MCF 10A (cell line): ENCODE results near the gene TRAF3IP3. TPM values are rescaled to one million over a fixed set of nuclear protein-coding genes. Genes with fewer than 3 reads are reported as not detected.

Experiments
- BruUV-seq: library from RNA; stranded (reverse); fragments of 400-500 nt; replicated peaks from 2 replicates; lab custom pipeline; 2021; lab: Mats Ljungman, UMichigan
- CTCF ChIA-PET: fragments of 300-600 bp; sonication (Branson Sonifier 250); formaldehyde crosslinking; extraction: SDS; loops from one replicate; lab custom pipeline; 2021; ENCODE audit warnings: antibody characterized with exemption, inconsistent platforms; lab: Yijun Ruan, JAX
- POLR2A ChIA-PET: fragments of 300-600, 350-650 bp; sonication (Branson Sonifier 250); formaldehyde crosslinking; extraction: SDS; loops from one replicate; lab custom pipeline; 2020; ENCODE audit warnings: antibody characterized with exemption, inconsistent platforms; lab: Yijun Ruan, JAX
- DNase-seq: peaks from one replicate; pipeline ENCODE4 v3.0.0-alpha.2; 2018; ENCODE audit not compliant: unreplicated experiment
- H3K27ac Mint-ChIP-seq: one replicate; pipeline ENCODE4 v1.8.0; 2022; ENCODE audit warnings: mild to moderate bottlenecking, low read depth, mixed read lengths; ENCODE audit not compliant: unreplicated experiment
- H3K27me3 Mint-ChIP-seq: one replicate; pipeline ENCODE4 v1.8.0; 2022; ENCODE audit warnings: mixed read lengths; ENCODE audit not compliant: insufficient read depth, unreplicated experiment
- H3K36me3 Mint-ChIP-seq: one replicate; pipeline ENCODE4 v1.8.0; 2022; ENCODE audit warnings: mild to moderate bottlenecking, moderate library complexity, mixed read lengths; ENCODE audit not compliant: insufficient read depth, unreplicated experiment
- H3K4me1 Mint-ChIP-seq: one replicate; pipeline ENCODE4 v1.8.0; 2022; ENCODE audit warnings: mixed read lengths; ENCODE audit not compliant: insufficient read depth, unreplicated experiment
- H3K4me3 Mint-ChIP-seq: one replicate; pipeline ENCODE4 v1.8.0; 2022; ENCODE audit warnings: mild to moderate bottlenecking, moderate library complexity, mixed read lengths; ENCODE audit not compliant: unreplicated experiment
- H3K9me3 Mint-ChIP-seq: one replicate; pipeline ENCODE4 v1.8.0; 2022; ENCODE audit warnings: mixed read lengths; ENCODE audit not compliant: unreplicated experiment
- intact Hi-C: fragments of 100-400 bp; cut with micrococcal nuclease; formaldehyde crosslinking; loops from 2 replicates; pipeline ENCODE4 v1.14.1; 2022
- total RNA-seq: library from RNA; stranded (reverse); gene quantifications from 2 replicates; pipeline ENCODE4 v1.2.3, GENCODE V29; 2022
- TF ChIP-seq, protein P1 (sequence below): fragments of 200-600 bp; IDR thresholded peaks from one replicate; pipeline ENCODE4 v1.8.0; 2022; ENCODE audit warnings: antibody characterized with exemption, mild to moderate bottlenecking; ENCODE audit not compliant: unreplicated experiment

The TRAF3IP3 gene
- total RNA-seq, 1 experiment from 2014 or later, result not detected

DNA sequence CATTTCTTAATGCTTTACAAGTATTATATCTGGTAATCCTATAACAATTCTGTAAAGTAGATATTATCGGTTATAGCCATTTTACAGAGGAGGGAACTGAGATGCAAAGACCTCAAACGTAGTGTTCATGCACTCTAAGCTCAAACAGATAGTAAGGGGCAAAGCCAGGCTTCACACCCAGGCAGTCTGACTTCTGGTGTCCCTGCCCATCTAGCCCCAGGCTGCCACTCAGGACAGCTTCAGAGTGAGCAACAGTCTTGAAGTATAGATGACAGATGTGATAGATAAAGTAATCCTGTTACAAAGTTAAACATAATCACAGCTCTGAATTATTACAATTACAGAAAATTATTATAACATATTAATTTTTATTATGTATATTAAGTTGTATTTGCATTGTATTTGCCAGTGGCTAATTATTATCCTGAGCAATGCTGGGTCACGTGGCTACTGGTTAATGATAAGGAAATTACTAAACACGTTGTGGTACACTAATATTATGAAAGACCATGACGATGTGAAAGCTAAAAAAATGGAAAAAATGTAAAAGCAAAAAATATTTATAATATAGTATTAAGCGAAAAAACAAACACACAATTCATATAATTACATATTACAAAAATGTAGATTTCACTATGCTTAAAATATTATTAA lies 6.1 kb upstream of the TRAF3IP3 start:
- DNase-seq, result no peak

DNA sequence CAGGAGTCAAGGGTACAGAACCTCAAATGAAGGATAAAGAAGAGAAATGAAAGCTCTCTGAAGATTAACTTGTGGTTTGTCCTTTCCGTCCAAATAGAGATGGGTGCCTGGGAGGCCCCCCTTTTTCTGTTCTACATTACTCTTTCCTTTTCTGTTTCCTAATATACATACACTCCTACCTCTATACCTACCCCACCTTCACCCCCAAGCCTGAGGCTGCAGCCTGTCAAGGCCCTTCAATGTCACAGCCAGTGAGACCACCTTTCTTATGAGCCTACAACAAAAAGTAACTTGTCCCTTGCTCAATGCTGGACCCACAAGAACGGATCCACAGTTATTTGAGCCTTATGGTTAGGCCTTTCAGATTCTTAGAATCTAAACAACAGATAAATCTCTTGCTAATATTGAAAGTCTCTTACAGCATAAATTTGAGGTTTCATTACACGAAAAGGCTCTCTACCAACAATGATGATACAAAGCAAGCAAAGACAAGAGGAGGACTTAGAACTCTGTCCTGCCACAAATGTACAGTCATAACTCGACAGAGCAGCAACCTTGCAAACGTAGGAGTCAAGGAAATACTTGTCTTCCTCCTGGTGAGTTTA lies 4.1 kb upstream of the TRAF3IP3 start:
- Mint-ChIP-seq H3K4me3 (no peak overlapping the region), H3K9me3 (no peaks in the 10 kb centered on the region), H3K27me3 (no peaks in the 10 kb centered on the region), H3K4me1 (peaks cover 12% of the 10 kb centered on the region), H3K36me3 (peaks cover 5% of the 10 kb centered on the region), H3K27ac (no peak overlapping the region)
- BruUV-seq, result no TSS peak
- ChIA-PET POLR2A (interaction anchor here (0.9 to 2.4 kb wide), 3 partner anchors 22 to 1174 kb away, joined by 4 to 6 read pairs (median 4); partner anchors contain the start of gene C1orf74), CTCF (interaction anchor here (0.5 to 14.7 kb wide), 7 partner anchors 8 to 489 kb away, joined by 3 to 207 read pairs (median 3); partner anchors contain the start of gene TRAF3IP3)
- no peak for DNase-seq
- TF ChIP-seq, protein P1, sequence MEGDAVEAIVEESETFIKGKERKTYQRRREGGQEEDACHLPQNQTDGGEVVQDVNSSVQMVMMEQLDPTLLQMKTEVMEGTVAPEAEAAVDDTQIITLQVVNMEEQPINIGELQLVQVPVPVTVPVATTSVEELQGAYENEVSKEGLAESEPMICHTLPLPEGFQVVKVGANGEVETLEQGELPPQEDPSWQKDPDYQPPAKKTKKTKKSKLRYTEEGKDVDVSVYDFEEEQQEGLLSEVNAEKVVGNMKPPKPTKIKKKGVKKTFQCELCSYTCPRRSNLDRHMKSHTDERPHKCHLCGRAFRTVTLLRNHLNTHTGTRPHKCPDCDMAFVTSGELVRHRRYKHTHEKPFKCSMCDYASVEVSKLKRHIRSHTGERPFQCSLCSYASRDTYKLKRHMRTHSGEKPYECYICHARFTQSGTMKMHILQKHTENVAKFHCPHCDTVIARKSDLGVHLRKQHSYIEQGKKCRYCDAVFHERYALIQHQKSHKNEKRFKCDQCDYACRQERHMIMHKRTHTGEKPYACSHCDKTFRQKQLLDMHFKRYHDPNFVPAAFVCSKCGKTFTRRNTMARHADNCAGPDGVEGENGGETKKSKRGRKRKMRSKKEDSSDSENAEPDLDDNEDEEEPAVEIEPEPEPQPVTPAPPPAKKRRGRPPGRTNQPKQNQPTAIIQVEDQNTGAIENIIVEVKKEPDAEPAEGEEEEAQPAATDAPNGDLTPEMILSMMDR, result no peak
- intact Hi-C loops, result no loop called here

More for the DNA sequence above, 6.1 kb upstream of the TRAF3IP3 start:
- Mint-ChIP-seq H3K4me3 (no peak overlapping the region), H3K36me3 (peaks cover 2% of the 10 kb centered on the region), H3K27ac (no peak overlapping the region), H3K27me3 (no peaks in the 10 kb centered on the region), H3K9me3 (no peaks in the 10 kb centered on the region), H3K4me1 (peaks cover 12% of the 10 kb centered on the region)
- intact Hi-C loops, result no loop called here
- no TSS peak for BruUV-seq
- ChIA-PET POLR2A (interaction anchor here (0.7 to 2.4 kb wide), 10 partner anchors 20 to 143 kb away, joined by 3 to 7 read pairs (median 4); partner anchors contain the start of gene LAMB3), CTCF (interaction anchor here (0.5 to 14.7 kb wide), 28 partner anchors 10 to 1500 kb away, joined by 3 to 227 read pairs (median 6); partner anchors contain the start of genes HSD11B1 and TRAF3IP3)
- TF ChIP-seq, protein P1, result no peak

DNA sequence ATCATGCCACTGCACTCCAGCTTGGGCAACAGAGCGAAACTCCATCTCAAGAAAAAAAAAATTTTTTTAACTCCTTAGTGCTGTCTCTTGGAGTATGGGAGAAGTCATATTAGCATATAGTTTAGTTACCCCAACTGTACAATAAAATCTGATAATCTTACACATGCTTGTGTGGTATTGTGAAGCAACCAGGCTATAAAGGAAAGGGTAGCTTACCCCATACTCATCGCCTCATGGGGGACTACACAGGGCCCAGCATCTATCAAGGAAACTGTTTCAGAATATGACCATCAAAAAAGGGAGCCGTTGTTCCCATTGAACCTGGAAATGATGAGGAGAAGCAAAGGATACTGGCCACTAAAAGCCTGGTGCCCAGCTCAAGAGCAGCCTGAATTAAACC lies 3.0 kb upstream of the TRAF3IP3 start:
- Mint-ChIP-seq H3K36me3 (peaks cover 5% of the 10 kb centered on the region), H3K4me1 (peaks cover 6% of the 10 kb centered on the region), H3K27ac (no peak overlapping the region), H3K9me3 (no peaks in the 10 kb centered on the region), H3K27me3 (no peaks in the 10 kb centered on the region), H3K4me3 (no peak overlapping the region)
- CTCF ChIA-PET, result interaction anchor here (0.5 to 14.7 kb wide), 10 partner anchors 7 to 290 kb away, joined by 3 to 207 read pairs (median 3); partner anchors contain the start of gene TRAF3IP3
- BruUV-seq, result no TSS peak
- intact Hi-C loops, result no loop called here
- DNase-seq, result no peak
- TF ChIP-seq, protein P1, result no peak
- POLR2A ChIA-PET, result interaction anchor here (0.8 to 1.1 kb wide), 3 partner anchors 22 to 45 kb away, joined by 3 read pairs; no protein-coding TSS in a partner anchor

DNA sequence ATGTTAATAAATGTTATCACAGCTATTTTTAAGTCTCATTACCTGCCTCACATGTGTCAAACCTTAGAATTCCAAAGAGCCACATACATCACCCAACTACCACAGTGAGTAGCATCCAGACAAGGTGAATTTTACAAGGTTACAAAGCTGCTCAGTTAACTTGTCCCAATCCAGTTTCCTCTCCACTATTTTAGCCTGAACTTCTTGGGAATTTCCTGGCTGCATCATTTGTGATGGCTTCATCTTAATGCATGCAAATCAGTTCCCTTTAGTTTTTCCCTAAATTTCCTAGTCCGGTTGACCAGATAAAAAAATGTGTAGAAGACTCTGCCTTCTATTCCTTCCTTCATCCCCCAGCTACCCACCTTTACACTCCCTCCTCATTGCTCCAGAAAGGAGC lies 597 bp upstream of the TRAF3IP3 start:
- no peak overlapping the region for H3K27ac Mint-ChIP-seq
- no TSS peak for BruUV-seq
- no peaks in the 10 kb centered on the region for H3K27me3 Mint-ChIP-seq
- no peak for DNase-seq
- H3K4me1 Mint-ChIP-seq, result no peaks in the 10 kb centered on the region
- TF ChIP-seq, protein P1, result no peak
- intact Hi-C loops, result no loop called here
- CTCF ChIA-PET, result interaction anchor here (0.7 to 14.7 kb wide), 7 partner anchors 5 to 185 kb away, joined by 3 to 207 read pairs (median 4); no protein-coding TSS in a partner anchor
- H3K36me3 Mint-ChIP-seq, result peaks cover 5% of the 10 kb centered on the region
- POLR2A ChIA-PET, result interaction anchor here (0.6 kb wide), 2 partner anchors 153 to 447 kb away, joined by 3 read pairs; no protein-coding TSS in a partner anchor
- no peaks in the 10 kb centered on the region for H3K9me3 Mint-ChIP-seq
- H3K4me3 Mint-ChIP-seq, result no peak overlapping the region
